Ishikawa (cell line): ENCODE measurements around the gene LINC00632.

Experiments used
- CREB1 ChIP-seq: IDR thresholded peaks from 2 replicates; pipeline ENCODE4 v1.6.1; 2012; ENCODE audit warnings: low read depth
- EP300 ChIP-seq: IDR thresholded peaks from 2 replicates; pipeline ENCODE4 v1.6.1; 2012; ENCODE audit warnings: borderline replicate concordance
- NFIC ChIP-seq: IDR thresholded peaks from 2 replicates; pipeline ENCODE4 v1.6.1; 2012
- TAF1 ChIP-seq: IDR thresholded peaks from 2 replicates; pipeline ENCODE4 v1.6.1; 2012; ENCODE audit warnings: low read depth, mild to moderate bottlenecking
- TEAD4 ChIP-seq: IDR thresholded peaks from 2 replicates; pipeline ENCODE4 v1.6.1; 2012
- TF ChIP-seq, protein P1 (sequence below): IDR thresholded peaks from 2 replicates; pipeline ENCODE4 v1.6.1; 2012

DNA sequence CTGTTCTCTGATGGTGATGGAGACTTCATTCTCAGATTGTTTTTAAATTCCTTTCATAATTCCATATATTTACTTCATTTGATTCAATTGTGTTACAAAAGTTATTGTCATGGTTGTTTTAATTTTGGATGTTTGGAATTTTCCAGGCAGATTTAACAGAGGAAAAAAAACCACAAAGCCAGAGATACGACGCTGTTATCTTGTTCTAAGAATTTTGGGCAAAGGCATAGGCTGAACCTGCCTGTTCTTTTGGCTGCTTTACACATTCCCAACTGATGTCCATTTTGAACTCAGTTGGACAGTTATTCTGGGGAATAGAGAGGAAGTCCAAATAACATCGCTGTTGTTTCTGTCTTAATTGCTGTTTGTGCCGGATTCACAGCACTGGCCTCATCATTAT lies 65.7 kb downstream of the LINC00632 start:
- TF ChIP-seq EP300 (no peak), CREB1 (no peak), TAF1 (no peak), TEAD4 (no peak), NFIC (no peak)
- TF ChIP-seq, protein P1, sequence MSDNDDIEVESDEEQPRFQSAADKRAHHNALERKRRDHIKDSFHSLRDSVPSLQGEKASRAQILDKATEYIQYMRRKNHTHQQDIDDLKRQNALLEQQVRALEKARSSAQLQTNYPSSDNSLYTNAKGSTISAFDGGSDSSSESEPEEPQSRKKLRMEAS, result no peak
